K562 (cell line): ENCODE results near the gene SEMA3C. TPM values are rescaled to one million over a fixed set of nuclear protein-coding genes. Genes with fewer than 3 reads are reported as not detected.

ENCODE experiments used
- ATAC-seq: fragments of 200-7000 bp; cut with Tn5 transposase; 3 replicates; pipeline ENCODE4 v1.9.1; 2020; ENCODE audit warnings: moderate library complexity
- BruUV-seq: library from RNA; stranded (reverse); fragments of 400-500 nt; replicated peaks from 2 replicates; lab custom pipeline; 2021; lab: Mats Ljungman, UMichigan
- CTCF ChIA-PET: fragments of 300-600 bp; formaldehyde crosslinking; extraction: SDS; loops from one replicate; lab custom pipeline; 2021; ENCODE audit warnings: low intra/inter-chr PET ratio; lab: Yijun Ruan, JAX
- POLR2A ChIA-PET: fragments of 300-600, 350-650 bp; sonication (Branson Sonifier 250); formaldehyde crosslinking; extraction: SDS; loops from one replicate; lab custom pipeline; 2021; ENCODE audit warnings: antibody characterized with exemption, inconsistent platforms; lab: Yijun Ruan, JAX
- DNase-seq, 4 experiments: peaks; one replicate each; pipeline versions ENCODE4 v3.0.0 to v3.0.0-alpha.2; 2011 to 2018; ENCODE audit warnings: low spot score in 3 of 4, mixed read lengths in 3 of 4; ENCODE audit errors: extremely low read depth in 1 of 4
- FAIRE-seq: peaks from 2 replicates; lab custom pipeline; 2011; peaks lifted over from hg19 to GRCh38; lab: Jason Lieb, UNC
- H2AFZ ChIP-seq: 2 replicates; pipeline ENCODE4 v1.6.0; 2011; ENCODE audit warnings: low read depth, low read length, control low read depth, inconsistent platforms
- H3K27ac ChIP-seq: fragments of 200-600 bp; 3 replicates; pipeline ENCODE4 v1.8.0; 2011; ENCODE audit warnings: low read depth, mild to moderate bottlenecking, control low read depth, inconsistent platforms, low read length, moderate library complexity, mixed read lengths; ENCODE audit errors: extremely low read depth
- H3K27me3 ChIP-seq, 2 experiments: fragments of 300-600 bp in 1 of 2; 2 replicates in 1 of 2; 3 replicates in 1 of 2; pipeline versions ENCODE4 v1.6.0 to v1.8.0; 2011; ENCODE audit warnings: inconsistent platforms in 2 of 2, low read length in 2 of 2, mild to moderate bottlenecking in 1 of 2, mixed read lengths in 1 of 2, moderate library complexity in 1 of 2; ENCODE audit not compliant: control insufficient read depth in 2 of 2, insufficient read depth in 2 of 2
- H3K36me3 ChIP-seq: fragments of 300-600 bp; 3 replicates; pipeline ENCODE4 v1.8.0; 2011; ENCODE audit warnings: mild to moderate bottlenecking, low read length, inconsistent platforms; ENCODE audit not compliant: control insufficient read depth, insufficient read depth
- H3K4me1 ChIP-seq, 2 experiments: fragments of 200-600 bp in 1 of 2; replicated peaks in 1 of 2; 2 replicates in 1 of 2; 3 replicates in 1 of 2; pipeline versions ENCODE4 v1.5.1 to v1.8.0; 2011; ENCODE audit warnings: inconsistent platforms in 2 of 2, low read length in 2 of 2, mild to moderate bottlenecking in 1 of 2, mixed read lengths in 1 of 2, moderate library complexity in 1 of 2; ENCODE audit not compliant: control insufficient read depth in 2 of 2, insufficient read depth in 2 of 2
- H3K4me2 ChIP-seq: 2 replicates; pipeline ENCODE4 v1.6.1; 2011; ENCODE audit warnings: low read length, control low read depth, inconsistent platforms, mixed read lengths; ENCODE audit not compliant: insufficient read depth
- H3K4me3 ChIP-seq: fragments of 200-600 bp; sonication (generic), shearing (Covaris generic); 2 replicates; pipeline ENCODE4 v1.5.1; 2016; ENCODE audit warnings: control low read depth, inconsistent platforms
- H3K79me2 ChIP-seq: fragments of 200-600 bp; 3 replicates; pipeline ENCODE4 v1.8.0; 2011; ENCODE audit warnings: low read length, inconsistent platforms; ENCODE audit not compliant: control insufficient read depth, insufficient read depth
- H3K9ac ChIP-seq, 2 experiments: 2 replicates each; pipeline versions ENCODE4 v1.6.0 to v1.6.1; 2011; ENCODE audit warnings: low read depth in 2 of 2, low read length in 2 of 2, control low read depth in 1 of 2, inconsistent platforms in 1 of 2, mild to moderate bottlenecking in 1 of 2, mixed read lengths in 1 of 2; ENCODE audit not compliant: insufficient read depth in 1 of 2
- H3K9me1 ChIP-seq: one replicate; pipeline ENCODE4 v1.6.0; 2011; ENCODE audit warnings: inconsistent platforms, mild to moderate bottlenecking, low read length, moderate library complexity; ENCODE audit not compliant: control insufficient read depth, insufficient read depth
- H3K9me3 ChIP-seq: replicated peaks from 2 replicates; pipeline ENCODE4 v1.5.1; 2011; ENCODE audit warnings: low read depth, low read length, inconsistent platforms; ENCODE audit not compliant: control insufficient read depth, insufficient read depth
- H4K20me1 ChIP-seq: replicated peaks from 2 replicates; pipeline ENCODE4 v1.6.1; 2011; ENCODE audit warnings: low read length, inconsistent platforms, mixed read lengths; ENCODE audit not compliant: control insufficient read depth, insufficient read depth
- CEBPZ ChIP-seq: fragments of 150-350 bp; IDR thresholded peaks from 2 replicates; pipeline ENCODE4 v1.6.1; 2014; ENCODE audit warnings: low read depth, mild to moderate bottlenecking, low read length, borderline replicate concordance
- GATAD2A ChIP-seq: fragments of 450-650 bp; IDR thresholded peaks from 2 replicates; pipeline ENCODE4 v1.6.1; 2017
- GTF3C2 ChIP-seq: IDR thresholded peaks from 3 replicates; pipeline ENCODE4 v1.6.1; 2011; ENCODE audit warnings: borderline replicate concordance, mild to moderate bottlenecking, moderate library complexity; ENCODE audit not compliant: insufficient read length; ENCODE audit errors: extremely low read depth
- NCOR1 ChIP-seq: fragments of 450-650 bp; IDR thresholded peaks from 2 replicates; pipeline ENCODE4 v1.6.1; 2016; ENCODE audit warnings: mild to moderate bottlenecking, moderate library complexity
- POLR2A ChIP-seq: fragments of 450-650 bp; conservative IDR thresholded peaks from 2 replicates; pipeline ENCODE4 v1.6.1; 2016
- POU5F1 ChIP-seq: fragments of 150-350 bp; IDR thresholded peaks from 2 replicates; pipeline ENCODE4 v1.6.1; 2014; ENCODE audit warnings: borderline replicate concordance, low read length, low read depth, mild to moderate bottlenecking; ENCODE audit not compliant: partially characterized antibody
- THRB ChIP-seq: fragments of 450-650 bp; formaldehyde crosslinking; conservative IDR thresholded peaks from 2 replicates; pipeline ENCODE4 v1.4.0; 2022; ENCODE audit warnings: mild to moderate bottlenecking, missing genetic modification characterization
- ZNF239 ChIP-seq: fragments of 250-450 bp; sonication (Bioruptor Pico); IDR thresholded peaks from 2 replicates; pipeline ENCODE4 v1.4.0; 2020; ENCODE audit warnings: mild to moderate bottlenecking
- ZNF583 ChIP-seq: fragments of 250-450 bp; sonication (Bioruptor Pico); IDR thresholded peaks from 2 replicates; pipeline ENCODE4 v1.4.0; 2020
- WGBS: fragments of 100-300 bp; shearing (Covaris generic); methylation state at CpG from one replicate; pipeline ENCODE4 v1.1.6; 2016; ENCODE audit warnings: low coverage, mixed read lengths; ENCODE audit not compliant: insufficient coverage; ENCODE audit errors: missing lambda C conversion rate; 5-methylcytosine and 5-hydroxymethylcytosine counted together
- in situ Hi-C: fragments of 300-500 bp; cut with MboI; formaldehyde crosslinking; loops from 4 replicates; pipeline ENCODE4 v1.15.0; 2018; ENCODE audit warnings: inconsistent platforms, mixed read lengths
- intact Hi-C: fragments of 100-400 bp; cut with micrococcal nuclease; formaldehyde crosslinking; loops from 2 replicates; pipeline ENCODE4 v1.14.2; 2022
- polyA plus RNA-seq, 8 experiments: library from polyadenylated mRNA; depleted of rRNA in 4 of 8; stranded (reverse) in 5 of 8; unstranded in 3 of 8; fragments of >200 nt; fragmentation: Nextera tagmentation in 2 of 8; fragmentation: Illumina TruSeq in 1 of 8; extraction: Ambion mirVana in 2 of 8; extraction: Trizol in 1 of 8; gene quantifications; 2 replicates each; pipeline versions ENCODE4 v1.2.1 to v1.2.3, GENCODE V29; 2011 to 2014; ENCODE audit warnings: inconsistent platforms in 1 of 8, missing spikeins in 1 of 8
- total RNA-seq, 7 experiments: library from RNA; depleted of rRNA in 6 of 7; stranded (reverse); fragments of >200 nt in 6 of 7; fragmentation: Illumina TruSeq in 2 of 7; extraction: Trizol in 2 of 7; gene quantifications; 2 replicates each; pipeline versions ENCODE4 v1.2.1 to v1.2.3, GENCODE V29; 2011 to 2021; ENCODE audit warnings: low replicate concordance in 1 of 7

The SEMA3C gene
- total and polyA plus RNA-seq, 9 of the 15 experiments (the other 6 are each of a cell fraction or from before 2014, with no cell fraction given): 0.04 to 0.36 (median 0.12) TPM; not detected in 3

GRCh38 chr7:80902716-80903308 is 16.0 kb downstream of the SEMA3C start:
- 17% methylated on average over 6 of the region's 6 CpGs for WGBS
- H3K36me3 ChIP-seq: no peaks in the 10 kb centered on the region
- H2AFZ ChIP-seq: no peak overlapping the region
- no peak for ATAC-seq
- no peak overlapping the region for H3K27ac ChIP-seq
- no peak for FAIRE-seq
- CTCF ChIA-PET: no interaction called here
- no peak overlapping the region for H3K9ac ChIP-seq
- intact Hi-C loops: no loop called here
- no peak for DNase-seq
- in situ Hi-C loops: loop anchor here (25.0 kb wide), 1 partner anchor 559 kb away; no protein-coding TSS in a partner anchor
- BruUV-seq: no TSS peak
- no peaks in the 10 kb centered on the region for H3K9me1 ChIP-seq
- no peak overlapping the region for H3K4me3 ChIP-seq
- H3K4me1 ChIP-seq: no peaks in the 10 kb centered on the region
- no peak overlapping the region for H3K4me2 ChIP-seq
- POLR2A ChIA-PET: no interaction called here
- H3K27me3 ChIP-seq: no peaks in the 10 kb centered on the region
- no peaks in the 10 kb centered on the region for H3K9me3 ChIP-seq
- H4K20me1 ChIP-seq: no peaks in the 10 kb centered on the region
- H3K79me2 ChIP-seq: no peaks in the 10 kb centered on the region
- TF ChIP-seq POU5F1: no peak
- no peak for TF ChIP-seq ZNF583 (CRISPR knock-in tag)
- no peak for TF ChIP-seq CEBPZ
- no peak for TF ChIP-seq POLR2A
- no peak for TF ChIP-seq THRB (CRISPR knock-in tag)
- TF ChIP-seq NCOR1: no peak
- TF ChIP-seq ZNF239 (CRISPR knock-in tag): no peak
- TF ChIP-seq GATAD2A: no peak
- TF ChIP-seq GTF3C2: no peak
